ENCODE results near the gene OR6Q1.

Gene OR6Q1

DNA sequence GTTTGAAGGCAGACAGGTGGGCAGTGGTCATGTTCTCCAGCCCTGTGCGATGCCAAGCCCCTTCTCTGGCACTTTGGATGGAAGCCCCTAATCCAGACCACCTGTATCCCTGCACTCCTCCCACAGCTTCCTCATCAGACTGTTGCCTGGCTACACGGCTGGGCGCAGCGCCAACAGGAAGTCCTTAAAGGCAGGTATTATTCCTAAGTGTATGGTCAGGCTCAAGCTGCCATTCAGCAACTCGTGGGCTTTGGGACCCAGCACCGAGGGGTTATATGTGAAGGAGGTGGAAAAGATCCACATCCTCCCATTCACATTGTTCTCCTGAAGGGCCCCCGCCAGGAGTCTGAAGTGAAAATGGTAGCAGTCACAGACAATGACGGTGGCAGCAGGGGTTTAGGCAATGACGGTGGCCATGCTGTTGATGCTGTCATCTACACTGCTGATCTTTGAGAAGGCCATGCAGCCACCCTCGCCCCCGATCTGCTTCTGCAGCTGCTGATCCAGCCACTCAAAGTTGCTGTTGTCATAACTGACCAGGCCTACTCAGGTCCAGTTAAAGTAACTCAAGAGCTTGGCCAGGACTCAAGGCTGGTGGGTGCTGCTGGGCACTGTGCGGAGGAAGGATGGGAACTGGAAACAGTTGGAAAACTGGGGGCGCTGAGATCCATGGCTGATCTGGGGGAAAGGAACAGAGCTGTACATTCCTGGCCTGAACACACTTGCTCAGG lies 27.7 kb downstream of the OR6Q1 start:
- no peak for DNase-seq

DNA sequence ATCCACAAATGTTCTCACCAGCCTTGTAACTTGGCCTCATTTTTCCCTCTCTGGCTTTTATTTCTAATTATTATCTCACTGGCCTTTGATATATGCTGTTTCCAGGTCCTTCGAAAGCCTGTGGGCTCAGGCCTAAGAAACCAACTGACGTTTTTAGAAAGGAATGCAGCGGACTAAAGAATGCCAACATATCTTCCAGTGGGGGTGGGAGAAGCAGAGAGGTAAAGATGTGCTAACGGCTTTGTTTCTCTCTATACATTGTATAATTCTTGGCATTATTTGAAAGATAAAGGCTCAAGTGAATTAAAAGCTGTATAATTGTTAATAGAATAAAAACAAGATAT lies 28.2 kb downstream of the OR6Q1 start:
- no peak for DNase-seq

DNA sequence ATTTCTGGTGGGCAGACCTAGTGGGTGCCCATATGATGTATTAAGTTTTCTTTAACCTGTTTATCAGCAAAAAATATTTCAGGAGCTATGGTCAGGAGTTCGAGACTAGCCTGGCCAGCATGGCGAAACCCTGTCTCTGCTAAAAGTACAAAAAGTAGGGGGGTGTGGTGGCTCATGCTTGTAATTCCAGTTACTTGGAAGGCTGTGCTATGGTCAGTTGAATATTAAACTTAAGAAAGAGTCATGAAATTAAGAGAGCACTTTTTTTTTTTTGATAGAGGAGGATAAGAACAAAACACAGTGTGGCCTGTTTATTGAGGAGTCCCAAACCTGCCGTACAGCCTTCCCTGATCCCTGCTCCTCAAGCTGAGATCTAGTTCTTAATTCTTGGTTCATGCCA lies 29.8 kb downstream of the OR6Q1 start:
- DNase-seq: no peak

DNA sequence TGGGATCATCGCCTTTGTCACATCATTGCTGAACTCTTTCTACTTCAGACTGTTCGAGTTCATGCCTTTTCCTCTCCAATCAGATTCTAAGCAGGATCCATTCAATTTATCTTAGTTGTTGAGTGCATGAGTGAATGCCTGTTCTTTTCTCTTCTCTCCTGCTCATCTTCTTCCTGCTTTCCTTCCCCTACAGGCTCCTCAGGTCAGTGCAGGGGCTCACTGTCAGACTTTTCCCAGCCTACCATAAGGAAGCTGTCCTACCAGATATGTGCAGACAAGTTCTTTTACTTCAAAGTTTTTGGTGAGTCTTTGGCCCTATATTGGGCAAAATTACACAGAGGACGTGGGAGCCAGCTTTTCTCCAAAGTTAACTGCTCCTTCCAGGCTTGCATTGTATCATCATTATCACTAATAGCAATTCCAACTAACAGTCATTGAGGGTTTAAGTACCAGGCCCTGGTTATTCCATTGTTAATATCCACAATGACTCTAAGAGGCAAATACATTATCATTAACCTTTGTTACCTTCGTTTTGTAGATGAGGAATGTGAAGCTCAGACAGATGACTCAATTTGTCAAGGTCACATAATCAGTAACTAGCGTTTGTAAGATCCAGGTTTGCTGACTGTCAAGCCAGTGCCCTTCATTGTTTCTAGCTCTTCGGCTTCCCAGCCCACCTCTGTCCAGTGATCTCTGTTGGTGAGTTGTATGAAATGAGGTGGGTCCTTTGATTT lies 30.4 kb downstream of the OR6Q1 start:
- no peak for DNase-seq

DNA sequence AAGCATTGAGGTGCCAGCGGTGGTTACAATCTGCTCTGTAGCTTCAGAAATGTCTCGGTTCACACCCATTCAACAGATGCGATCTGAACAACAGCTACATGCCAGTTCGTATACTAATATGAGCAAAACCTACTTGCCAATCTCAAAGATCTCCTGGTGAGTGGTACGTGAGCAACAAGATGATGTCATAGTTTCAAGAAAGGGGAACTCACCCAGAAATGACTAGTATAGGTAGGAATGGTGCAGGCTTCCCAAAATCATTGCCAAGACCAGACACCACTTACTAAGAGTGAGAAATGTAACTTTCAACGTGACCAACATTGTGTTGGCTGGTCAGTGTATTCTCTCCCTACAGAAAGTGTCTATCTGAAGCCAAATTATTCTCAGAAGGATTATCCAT lies 31.1 kb downstream of the OR6Q1 start:
- no peak for DNase-seq

DNA sequence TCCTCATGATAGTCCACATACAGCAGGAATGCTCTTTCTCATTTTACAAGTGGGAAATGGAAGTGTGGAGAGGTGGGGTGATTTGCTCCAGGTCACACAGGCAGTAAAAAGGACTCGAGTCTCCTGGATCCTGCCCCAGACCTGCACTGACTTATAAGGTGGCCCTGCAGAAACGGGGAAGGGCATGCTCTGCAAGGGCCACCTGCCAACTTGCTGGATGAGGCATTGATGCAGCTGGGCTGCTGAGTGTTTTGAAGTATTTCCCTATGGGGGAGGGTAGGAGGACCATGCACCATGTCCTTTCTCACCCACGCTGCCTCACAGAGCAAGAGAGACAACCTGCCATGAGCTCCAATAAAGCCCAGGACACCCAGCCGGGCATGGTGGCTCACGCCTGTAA lies 36.9 kb downstream of the OR6Q1 start:
- no peak for DNase-seq

DNA sequence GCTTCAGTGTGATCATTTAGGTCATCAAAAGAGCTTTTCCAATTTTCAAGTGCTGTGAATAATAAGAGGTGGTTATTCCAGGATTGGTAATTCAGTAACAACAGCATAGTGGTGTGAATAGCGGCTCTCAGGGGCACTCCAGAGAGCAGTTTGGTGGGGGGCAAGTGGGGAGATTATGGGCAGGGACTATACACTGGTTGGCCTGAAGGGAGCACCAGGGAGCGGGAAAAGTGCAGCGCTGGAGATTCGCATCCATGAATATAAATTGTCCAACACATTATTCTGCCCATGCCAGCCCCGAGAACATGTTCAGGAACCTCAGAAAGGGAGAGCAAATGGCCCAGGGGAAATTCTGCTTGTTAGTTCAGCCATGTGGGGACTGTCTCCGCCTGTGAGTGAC lies 37.9 kb downstream of the OR6Q1 start:
- no peak for DNase-seq

DNA sequence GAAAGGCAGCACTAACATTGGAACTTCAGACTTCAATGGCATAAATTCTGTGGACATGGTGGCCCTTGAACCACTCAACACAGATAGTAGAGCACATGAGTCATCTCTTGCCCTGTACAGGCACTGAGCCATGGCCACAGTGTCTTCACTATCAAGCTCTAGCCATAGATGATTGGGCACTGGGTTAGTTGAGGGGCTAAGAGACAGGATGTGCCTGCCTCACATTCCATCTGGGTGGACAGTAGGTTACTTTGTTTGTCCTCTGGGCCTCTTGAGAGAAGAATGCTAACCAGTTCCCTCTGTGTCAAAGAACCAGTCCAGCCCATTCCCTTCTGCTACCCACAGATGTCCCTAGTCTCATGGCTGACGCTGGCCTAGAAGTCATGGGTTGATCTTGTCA lies 39.8 kb downstream of the OR6Q1 start:
- DNase-seq: no peak

DNA sequence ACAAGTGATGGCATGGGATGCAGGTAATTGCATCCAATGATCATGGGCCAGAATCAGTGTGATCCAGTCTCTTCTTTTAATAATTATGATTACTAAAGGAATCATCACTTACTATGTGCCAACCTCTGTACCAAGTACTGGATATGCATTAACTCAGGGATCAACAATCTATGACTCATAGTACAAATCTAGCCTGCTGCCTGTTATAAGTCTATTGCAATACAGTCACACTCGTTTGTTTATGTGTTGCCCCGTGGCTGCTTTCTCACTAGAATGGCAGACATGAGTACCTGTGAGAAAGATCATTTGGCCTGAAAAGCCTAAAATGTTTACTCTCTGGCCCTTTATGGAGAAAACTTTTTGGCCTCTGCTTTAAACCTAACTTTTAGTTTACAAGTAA lies 45.0 kb downstream of the OR6Q1 start:
- no peak for DNase-seq
